ENCODE results near the gene OR10Z1. TPM values are rescaled to one million over a fixed set of nuclear protein-coding genes. Genes with fewer than 3 reads are reported as not detected.

OR10Z1 gene
- polyA plus RNA-seq, 1 of the 3 experiments (the other 2 are of a cell fraction) = not detected

- TF ChIP-seq, protein P1, sequence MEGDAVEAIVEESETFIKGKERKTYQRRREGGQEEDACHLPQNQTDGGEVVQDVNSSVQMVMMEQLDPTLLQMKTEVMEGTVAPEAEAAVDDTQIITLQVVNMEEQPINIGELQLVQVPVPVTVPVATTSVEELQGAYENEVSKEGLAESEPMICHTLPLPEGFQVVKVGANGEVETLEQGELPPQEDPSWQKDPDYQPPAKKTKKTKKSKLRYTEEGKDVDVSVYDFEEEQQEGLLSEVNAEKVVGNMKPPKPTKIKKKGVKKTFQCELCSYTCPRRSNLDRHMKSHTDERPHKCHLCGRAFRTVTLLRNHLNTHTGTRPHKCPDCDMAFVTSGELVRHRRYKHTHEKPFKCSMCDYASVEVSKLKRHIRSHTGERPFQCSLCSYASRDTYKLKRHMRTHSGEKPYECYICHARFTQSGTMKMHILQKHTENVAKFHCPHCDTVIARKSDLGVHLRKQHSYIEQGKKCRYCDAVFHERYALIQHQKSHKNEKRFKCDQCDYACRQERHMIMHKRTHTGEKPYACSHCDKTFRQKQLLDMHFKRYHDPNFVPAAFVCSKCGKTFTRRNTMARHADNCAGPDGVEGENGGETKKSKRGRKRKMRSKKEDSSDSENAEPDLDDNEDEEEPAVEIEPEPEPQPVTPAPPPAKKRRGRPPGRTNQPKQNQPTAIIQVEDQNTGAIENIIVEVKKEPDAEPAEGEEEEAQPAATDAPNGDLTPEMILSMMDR (IDR thresholded peaks at IDR 0.05) = no peak
- TF ChIP-seq, protein P2, sequence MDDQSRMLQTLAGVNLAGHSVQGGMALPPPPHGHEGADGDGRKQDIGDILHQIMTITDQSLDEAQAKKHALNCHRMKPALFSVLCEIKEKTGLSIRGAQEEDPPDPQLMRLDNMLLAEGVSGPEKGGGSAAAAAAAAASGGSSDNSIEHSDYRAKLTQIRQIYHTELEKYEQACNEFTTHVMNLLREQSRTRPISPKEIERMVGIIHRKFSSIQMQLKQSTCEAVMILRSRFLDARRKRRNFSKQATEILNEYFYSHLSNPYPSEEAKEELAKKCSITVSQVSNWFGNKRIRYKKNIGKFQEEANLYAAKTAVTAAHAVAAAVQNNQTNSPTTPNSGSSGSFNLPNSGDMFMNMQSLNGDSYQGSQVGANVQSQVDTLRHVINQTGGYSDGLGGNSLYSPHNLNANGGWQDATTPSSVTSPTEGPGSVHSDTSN (IDR thresholded peaks at IDR 0.05) = no peak
- TF ChIP-seq EP300 (IDR thresholded peaks at IDR 0.05; ENCODE audit: borderline replicate concordance in 1 of 2, low read depth in 1 of 2, low read length in 1 of 2) (no peak), TAF1 (IDR thresholded peaks at IDR 0.05; ENCODE audit: borderline replicate concordance, low read depth, low read length) (no peak)
- H3K9me3 ChIP-seq = no peaks in the 10 kb centered on the region
- POLR2A ChIA-PET = no interaction called here
Measured at GRCh38 chr1:158646465-158646864, 41.4 kb downstream of the OR10Z1 start.

DNA sequence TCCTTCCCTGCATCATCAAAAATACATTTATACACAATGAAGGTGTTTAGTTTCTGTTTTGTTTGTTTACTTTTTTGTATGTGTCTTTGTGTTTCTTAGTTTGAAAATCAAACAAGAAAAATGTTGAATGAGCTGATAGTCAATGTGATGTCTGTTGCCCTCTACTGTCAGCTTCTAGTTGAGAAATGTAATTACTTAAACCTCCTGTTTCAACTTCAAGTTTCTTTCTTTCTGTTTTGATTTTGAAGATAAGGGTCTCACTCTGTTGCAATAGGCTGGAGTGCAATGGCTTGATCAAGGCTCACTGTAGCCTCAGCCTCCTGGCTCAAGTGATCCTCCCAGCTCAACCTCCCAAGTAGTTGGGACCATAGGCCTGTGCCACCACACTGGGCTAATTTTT is 44.0 kb downstream of the OR10Z1 start:
- Histone ChIP-seq H4K20me1 (ENCODE audit: insufficient read depth) (no peaks in the 10 kb centered on the region), H3K9ac (no peak overlapping the region), H3K9me2 (no peaks in the 10 kb centered on the region), H3K36me3 (replicated peaks in 1 of 2; ENCODE audit: control insufficient read depth in 1 of 2, insufficient read depth in 2 of 2, low read length in 1 of 2) (no peaks in the 10 kb centered on the region), H3K4me2 (no peak overlapping the region), H3K4me3 (ENCODE audit: low read depth in 2 of 2, low read length in 1 of 2) (no peak overlapping the region), H3F3A (replicated peaks; ENCODE audit: insufficient read depth) (no peaks in the 10 kb centered on the region), H3K79me2 (ENCODE audit: insufficient read depth) (no peaks in the 10 kb centered on the region), H3K27me3 (ENCODE audit: insufficient read depth) (no peaks in the 10 kb centered on the region; the same call in 1 of the 2 replicates), H3K27ac (ENCODE audit: low read depth in 2 of 2, low read length in 1 of 2) (no peak overlapping the region), H3K4me1 (ENCODE audit: control insufficient read depth in 1 of 2, insufficient read depth in 2 of 2, low read depth in 1 of 2, low read length in 1 of 2) (no peaks in the 10 kb centered on the region), H3K9me3 (no peaks in the 10 kb centered on the region), H2AFZ (ENCODE audit: low read depth) (no peak overlapping the region)
- DNase-seq = no peak
- POLR2A ChIA-PET = no interaction called here
- TF ChIP-seq EP300 (IDR thresholded peaks at IDR 0.05; ENCODE audit: borderline replicate concordance in 1 of 2, low read depth in 1 of 2, low read length in 1 of 2) (no peak), ZBTB33 (IDR thresholded peaks at IDR 0.05; ENCODE audit: borderline replicate concordance, low read depth) (no peak), TEAD4 (IDR thresholded peaks at IDR 0.05; ENCODE audit: borderline replicate concordance, insufficient read depth) (no peak), RAD21 (IDR thresholded peaks at IDR 0.05; ENCODE audit: low read length) (no peak), SIN3A (IDR thresholded peaks at IDR 0.05; ENCODE audit: borderline replicate concordance, low read depth, low read length) (no peak), POLR2AphosphoS5 (IDR thresholded peaks at IDR 0.05; ENCODE audit: low read depth, low read length) (no peak), FOXM1 (IDR thresholded peaks at IDR 0.05; ENCODE audit: low read depth) (no peak), SMC3 (IDR thresholded peaks at IDR 0.05; ENCODE audit: low read depth, low read length) (no peak)
- TF ChIP-seq, protein P3, sequence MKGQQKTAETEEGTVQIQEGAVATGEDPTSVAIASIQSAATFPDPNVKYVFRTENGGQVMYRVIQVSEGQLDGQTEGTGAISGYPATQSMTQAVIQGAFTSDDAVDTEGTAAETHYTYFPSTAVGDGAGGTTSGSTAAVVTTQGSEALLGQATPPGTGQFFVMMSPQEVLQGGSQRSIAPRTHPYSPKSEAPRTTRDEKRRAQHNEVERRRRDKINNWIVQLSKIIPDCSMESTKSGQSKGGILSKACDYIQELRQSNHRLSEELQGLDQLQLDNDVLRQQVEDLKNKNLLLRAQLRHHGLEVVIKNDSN (IDR thresholded peaks at IDR 0.05; ENCODE audit: borderline replicate concordance, low read depth) = no peak
- CTCF ChIA-PET = interaction anchor here (0.7 kb wide), 1 partner anchor 460 kb away, joined by 5 read pairs; no protein-coding TSS in a partner anchor

More at GRCh38 chr1:158646465-158646864, 41.4 kb downstream of the OR10Z1 start:
- H3F3A ChIP-seq (replicated peaks; ENCODE audit: insufficient read depth) = no peaks in the 10 kb centered on the region
- H3K9ac ChIP-seq = no peak overlapping the region
- no peak overlapping the region for H3K4me2 ChIP-seq
- H2AFZ ChIP-seq (ENCODE audit: low read depth) = peak overlapping the region; percentile 48; the same call in 1 of the 2 replicates
- CTCF ChIA-PET = interaction anchor here (1.2 kb wide), 1 partner anchor 26 kb away, joined by 4 read pairs; no protein-coding TSS in a partner anchor
- 12% methylated on average over 1 of the region's 1 CpG for WGBS (ENCODE audit: low lambda C conversion rate)
- H3K4me3 ChIP-seq (ENCODE audit: low read depth in 2 of 2, low read length in 1 of 2) = no peak overlapping the region
- DNase-seq = no peak
- H3K27me3 ChIP-seq (ENCODE audit: insufficient read depth) = no peaks in the 10 kb centered on the region; the same call in 1 of the 2 replicates
- H3K9me2 ChIP-seq = no peaks in the 10 kb centered on the region
- H4K20me1 ChIP-seq (ENCODE audit: insufficient read depth) = no peaks in the 10 kb centered on the region
- no peaks in the 10 kb centered on the region for H3K79me2 ChIP-seq (ENCODE audit: insufficient read depth)
- H3K36me3 ChIP-seq (replicated peaks in 1 of 2; ENCODE audit: control insufficient read depth in 1 of 2, insufficient read depth in 2 of 2, low read length in 1 of 2) = no peaks in the 10 kb centered on the region
- H3K4me1 ChIP-seq (ENCODE audit: control insufficient read depth in 1 of 2, insufficient read depth in 2 of 2, low read depth in 1 of 2, low read length in 1 of 2) = no peaks in the 10 kb centered on the region
- no peak overlapping the region for H3K27ac ChIP-seq (ENCODE audit: low read depth in 2 of 2, low read length in 1 of 2)
